ENCODE measurements around the gene DNAJC4.

The DNAJC4 gene

DNA sequence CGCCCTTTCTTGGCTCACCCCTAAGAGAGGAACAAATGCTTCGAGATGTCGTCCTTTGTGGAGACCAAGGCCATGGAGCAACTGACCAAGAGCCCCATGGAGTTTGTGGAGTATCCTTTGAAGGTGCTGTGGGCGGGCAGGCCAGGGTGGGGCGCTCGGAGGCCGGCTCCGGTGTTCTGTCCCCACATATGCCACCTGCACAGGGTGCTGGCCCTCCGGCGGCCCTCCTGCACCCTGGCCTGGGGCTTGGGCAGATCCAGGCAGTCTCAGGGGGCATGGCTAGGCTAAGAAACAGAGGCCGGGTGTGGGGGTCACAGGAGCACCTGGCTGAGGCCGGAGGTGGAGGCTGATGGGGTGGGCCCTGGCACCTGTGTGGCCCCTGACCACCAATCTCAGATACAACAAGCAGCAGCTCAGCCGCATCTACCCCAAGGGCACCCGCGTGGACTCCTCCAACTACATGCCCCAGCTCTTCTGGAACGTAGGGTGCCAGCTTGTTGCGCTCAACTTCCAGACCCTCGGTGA lies 31.3 kb downstream of the DNAJC4 start:
- no peak for DNase-seq

GRCh38 chr11:64262271-64263002 lies 32.1 kb downstream of the DNAJC4 start:
- no peak for DNase-seq

DNA sequence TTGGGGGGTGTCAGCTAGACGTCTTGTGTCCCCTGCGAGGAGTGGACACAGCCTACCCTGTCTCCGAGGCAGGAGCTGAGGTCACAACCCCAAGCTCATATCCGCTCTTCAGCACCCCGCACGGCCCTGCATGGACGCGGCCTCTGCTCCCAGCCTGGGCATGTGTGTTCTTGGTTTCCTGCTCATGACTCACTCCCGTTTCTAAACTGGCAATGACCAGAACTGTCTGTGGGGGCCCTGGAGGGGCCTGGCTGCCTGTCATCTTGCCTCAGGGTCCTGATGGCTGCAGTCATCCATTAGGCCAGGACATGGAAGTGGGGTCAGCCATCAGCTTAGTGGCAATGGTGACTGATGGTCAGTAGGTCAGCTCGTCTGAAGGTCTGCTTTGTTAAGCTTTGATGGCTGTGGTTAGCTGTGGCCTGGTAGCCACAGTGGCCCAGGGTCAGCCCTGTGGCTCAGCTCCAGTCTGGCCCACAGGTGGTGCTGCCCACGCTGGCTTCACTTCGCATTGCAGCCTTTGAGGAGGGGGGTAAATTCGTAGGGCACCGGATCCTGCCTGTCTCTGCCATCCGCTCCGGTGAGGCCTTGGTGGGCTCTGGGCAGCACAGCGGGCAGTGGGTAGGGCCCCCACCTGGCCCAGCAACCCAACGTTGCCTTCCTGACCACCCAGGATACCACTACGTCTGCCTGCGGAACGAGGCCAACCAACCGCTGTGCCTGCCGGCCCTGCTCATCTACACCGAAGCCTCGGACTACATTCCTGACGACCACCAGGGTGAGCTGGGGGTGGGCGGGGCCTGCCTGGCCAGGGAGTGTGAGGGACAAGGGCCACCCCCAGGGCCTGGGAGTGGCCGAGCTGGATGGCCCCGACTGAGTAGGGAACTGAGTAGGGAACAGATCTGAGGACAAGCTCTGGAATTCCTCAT lies 32.9 kb downstream of the DNAJC4 start:
- peak; percentile 21 to 25 for DNase-seq

- DNase-seq = no peak
Observed at GRCh38 chr11:64263947-64264317, 33.6 kb downstream of the DNAJC4 start.

DNA sequence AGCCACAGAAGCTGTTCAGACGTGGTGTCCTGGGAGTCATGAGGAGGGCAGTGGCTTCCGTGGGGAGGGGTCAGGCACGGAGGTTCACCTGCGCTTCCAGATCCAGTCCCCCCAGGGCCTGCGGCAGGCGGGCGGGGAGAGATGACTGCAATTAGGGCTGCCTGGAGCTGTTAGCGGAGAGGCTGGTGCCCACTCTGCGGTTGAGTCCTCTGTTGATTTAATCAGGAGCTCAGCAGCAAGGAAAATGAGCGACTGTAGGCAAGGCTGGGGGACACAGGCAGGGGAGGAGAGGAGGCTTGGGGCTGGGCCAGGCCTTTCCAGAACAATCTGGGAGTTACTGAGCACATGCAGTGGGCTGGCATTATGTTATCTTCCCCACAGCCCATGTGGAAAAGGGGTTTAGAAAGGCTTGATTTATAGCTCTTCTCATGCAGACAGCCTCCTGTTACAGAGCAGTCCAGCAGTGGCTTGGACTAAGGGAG lies 34.1 kb downstream of the DNAJC4 start:
- no peak for DNase-seq

DNA sequence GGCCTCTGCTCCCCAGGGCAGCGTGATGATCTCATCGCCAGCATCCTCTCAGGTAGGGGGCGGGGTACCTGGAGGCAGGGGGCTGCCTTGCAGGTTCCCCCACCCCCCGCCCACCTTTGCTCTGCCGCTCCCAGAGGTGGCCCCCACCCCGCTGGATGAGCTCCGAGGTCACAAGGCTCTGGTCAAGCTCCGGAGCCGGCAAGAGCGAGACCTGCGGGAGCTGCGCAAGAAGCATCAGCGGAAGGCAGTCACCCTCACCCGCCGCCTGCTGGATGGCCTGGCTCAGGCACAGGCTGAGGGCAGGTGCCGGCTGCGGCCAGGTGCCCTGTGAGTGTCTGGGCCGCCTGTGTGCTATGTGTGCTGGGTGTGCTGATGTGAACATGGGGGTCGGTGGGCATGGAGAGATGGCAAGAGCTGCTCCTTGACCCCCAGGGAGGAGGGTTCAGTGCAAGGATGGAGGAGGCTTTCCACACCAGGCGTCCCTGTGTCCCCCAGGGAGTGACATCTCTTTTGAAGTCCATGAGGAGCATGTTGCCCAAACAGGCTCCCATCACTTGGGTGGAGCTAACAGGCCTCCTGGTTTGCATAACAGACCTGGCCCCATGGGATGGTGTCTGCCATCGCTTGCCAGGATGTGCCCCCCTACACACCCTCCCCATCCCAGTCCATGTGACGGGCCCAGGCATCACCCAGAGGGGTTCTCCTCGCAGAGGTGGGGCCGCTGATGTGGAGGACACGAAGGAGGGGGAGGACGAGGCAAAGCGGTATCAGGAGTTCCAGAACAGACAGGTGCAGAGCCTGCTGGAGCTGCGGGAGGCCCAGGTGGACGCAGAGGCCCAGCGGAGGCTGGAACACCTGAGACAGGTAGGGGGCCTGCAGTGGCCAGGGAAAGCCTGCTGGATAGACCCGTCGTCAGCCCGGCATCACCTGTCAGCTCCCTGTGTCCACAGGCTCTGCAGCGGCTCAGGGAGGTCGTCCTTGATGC lies 35.1 kb downstream of the DNAJC4 start:
- no peak for DNase-seq

DNA sequence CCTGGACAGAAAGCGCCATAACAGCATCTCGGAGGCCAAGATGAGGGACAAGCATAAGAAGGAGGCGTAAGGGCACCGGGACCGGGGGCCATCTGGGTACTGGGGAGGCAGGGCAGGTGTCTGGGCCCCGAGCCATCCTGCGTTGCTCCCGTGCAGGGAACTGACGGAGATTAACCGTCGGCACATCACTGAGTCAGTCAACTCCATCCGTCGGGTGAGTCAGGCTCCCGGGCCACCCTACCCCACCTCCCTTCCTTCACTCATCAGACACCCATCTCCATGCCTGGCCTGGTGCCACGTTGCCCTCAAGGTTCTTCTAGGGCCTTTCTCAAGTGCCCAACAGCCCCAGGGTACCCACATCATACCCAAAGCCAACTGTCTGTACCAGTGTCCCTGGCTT lies 36.0 kb downstream of the DNAJC4 start:
- no peak for DNase-seq

- DNase-seq = no peak
Observed at GRCh38 chr11:64267207-64267945, 37.0 kb downstream of the DNAJC4 start.

DNA sequence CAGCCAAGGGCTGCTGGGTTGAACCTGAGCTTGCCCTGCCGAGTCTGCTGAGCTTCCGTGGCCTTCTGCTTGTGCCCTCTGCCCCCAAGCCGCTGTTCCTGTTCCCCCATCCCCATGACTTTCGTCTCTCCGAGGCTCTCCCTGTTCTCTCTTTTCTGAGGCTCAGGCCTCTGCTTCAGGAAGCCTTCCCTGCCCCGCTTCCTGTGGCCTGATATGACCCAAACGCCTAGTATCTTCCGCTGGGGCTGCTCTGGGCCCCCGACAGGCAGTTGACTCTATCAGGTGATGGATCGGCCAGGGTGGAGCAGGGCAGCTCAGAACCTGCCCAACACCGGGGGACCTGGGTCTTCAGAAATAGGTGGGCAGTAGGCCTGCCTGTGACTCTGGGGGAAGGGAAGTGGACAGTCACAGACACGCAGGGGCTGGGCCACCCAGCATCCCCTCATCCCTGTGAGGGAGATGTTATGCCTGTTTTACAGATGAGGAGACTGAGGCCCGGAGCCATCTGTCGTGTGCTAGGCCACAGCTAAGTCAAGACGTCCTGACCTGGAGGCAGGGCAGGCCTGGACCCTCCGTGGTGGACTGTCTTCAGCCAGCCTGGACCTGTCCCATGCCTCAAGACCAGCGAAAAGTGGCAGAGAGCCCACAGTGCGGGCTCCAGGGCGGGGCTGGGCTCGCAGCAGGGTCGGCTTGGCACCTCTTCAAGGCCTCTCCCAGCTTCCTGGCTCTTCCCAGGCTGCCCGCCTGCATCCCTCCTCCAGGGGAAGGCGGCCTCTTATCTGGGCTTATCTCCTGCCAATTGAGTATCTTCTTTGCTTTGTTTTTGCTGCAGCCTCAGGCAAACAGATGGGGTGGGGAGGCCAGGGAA lies 37.9 kb downstream of the DNAJC4 start:
- peak; percentile 58 to 76 for DNase-seq

DNA sequence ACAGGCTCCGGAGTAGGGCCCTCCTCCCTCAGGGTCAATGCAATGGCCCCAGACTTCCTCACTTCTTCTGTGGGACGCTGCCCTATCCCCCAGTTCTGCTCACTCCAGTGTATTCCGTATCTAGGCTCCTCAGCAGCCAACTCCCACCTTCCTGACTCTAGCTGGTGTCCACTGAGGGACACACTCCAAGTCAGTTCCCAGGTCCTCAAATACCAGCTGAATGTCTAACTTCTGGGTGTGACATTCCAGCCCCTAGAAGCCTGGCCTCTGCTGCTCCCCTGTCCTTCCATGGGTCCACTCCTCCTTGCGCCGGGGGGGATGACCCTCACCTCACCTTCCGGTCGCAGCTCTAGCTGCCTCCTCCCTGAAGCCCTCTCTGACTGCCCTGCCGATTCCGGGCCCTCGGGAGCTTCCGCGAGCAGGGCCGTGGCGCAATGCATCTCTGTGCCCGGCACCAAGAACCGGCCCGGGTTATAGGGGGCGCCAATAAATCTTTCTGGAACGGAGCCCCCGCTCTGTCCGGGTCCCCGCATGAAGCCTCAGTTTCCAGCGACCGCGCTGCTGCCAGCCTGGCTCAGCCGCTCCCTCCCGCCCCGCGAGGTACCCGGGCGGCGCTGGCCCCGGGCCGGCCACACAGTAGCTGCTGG lies 38.7 kb downstream of the DNAJC4 start:
- DNase-seq = peak; percentile 54 to 65

DNA sequence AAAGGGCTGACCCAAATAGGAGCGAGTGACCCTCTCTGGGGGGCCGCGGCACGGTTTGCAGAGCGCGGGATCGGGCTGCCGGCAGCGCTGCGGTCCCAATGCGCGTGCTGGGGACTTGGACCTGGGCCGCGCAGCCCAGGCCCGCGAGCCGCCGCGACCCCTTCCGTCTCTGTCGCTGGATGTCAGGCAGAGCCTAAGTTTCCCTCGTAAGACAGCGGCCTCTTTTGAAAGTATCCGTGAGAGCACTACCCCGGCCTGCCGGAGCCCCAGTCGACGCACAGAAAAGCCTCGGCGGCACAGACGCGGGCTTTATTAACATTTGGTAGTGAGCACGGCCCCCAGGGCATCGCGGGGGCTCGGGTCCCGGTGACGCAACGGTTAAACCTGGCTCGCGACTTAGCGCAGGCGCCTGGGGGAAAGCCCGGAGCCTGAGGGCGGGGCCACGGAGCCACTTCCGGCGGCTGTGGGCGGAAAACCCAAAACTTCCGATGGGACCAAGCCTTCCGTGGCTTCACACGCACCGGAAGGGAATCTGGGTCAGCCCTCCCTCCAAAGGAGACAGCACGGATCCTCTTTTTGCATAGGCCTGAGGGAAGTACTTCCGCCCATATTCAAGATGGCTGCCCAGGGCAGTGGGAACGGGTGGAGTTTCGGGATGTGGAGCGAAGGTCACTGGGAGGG lies 39.3 kb downstream of the DNAJC4 start:
- DNase-seq = peak; percentile 99

- no peak for DNase-seq
Observed at GRCh38 chr11:64275031-64275800, 44.9 kb downstream of the DNAJC4 start.

- no peak for DNase-seq
Observed at GRCh38 chr11:64275841-64276240, 45.5 kb downstream of the DNAJC4 start.

DNA sequence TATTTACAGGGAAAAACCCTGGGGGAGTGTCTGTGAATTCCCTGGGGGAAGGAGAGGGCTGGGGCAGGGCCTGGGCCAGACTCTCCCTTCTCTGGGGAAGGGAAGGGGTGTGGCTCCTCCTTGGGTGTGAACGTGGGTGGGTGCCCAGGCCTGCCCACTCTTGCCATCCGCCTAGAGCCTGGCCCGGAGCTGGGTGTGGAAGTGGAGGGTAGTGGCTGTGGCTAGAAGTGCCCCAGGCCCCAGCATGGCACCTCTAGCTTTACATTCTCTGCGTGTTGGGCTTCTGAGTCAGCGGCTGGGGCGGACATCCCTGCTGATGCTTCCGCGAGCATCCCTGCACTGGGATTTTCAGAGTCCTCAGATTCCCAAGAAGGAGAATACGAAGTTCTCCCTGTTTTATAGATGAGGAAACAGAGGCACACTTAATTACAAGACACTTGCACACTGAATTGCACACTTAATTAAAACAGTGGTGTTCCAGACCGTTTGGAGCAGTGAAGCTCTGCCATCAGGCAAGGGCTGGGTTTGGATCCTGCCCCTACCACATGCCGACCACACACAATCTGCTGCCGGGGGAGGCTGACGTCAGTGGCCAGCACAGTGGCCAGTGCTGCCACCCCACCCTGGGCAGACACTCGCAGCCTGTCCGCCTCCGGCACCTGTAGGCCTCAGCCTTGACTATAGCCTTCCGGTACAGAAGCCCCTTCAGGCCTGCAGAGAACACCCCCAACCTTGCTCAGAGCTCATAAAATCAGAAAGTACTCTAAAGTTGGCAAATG lies 46.5 kb downstream of the DNAJC4 start:
- no peak for DNase-seq

- no peak for DNase-seq
Observed at GRCh38 chr11:64278576-64279190, 48.3 kb downstream of the DNAJC4 start.

DNA sequence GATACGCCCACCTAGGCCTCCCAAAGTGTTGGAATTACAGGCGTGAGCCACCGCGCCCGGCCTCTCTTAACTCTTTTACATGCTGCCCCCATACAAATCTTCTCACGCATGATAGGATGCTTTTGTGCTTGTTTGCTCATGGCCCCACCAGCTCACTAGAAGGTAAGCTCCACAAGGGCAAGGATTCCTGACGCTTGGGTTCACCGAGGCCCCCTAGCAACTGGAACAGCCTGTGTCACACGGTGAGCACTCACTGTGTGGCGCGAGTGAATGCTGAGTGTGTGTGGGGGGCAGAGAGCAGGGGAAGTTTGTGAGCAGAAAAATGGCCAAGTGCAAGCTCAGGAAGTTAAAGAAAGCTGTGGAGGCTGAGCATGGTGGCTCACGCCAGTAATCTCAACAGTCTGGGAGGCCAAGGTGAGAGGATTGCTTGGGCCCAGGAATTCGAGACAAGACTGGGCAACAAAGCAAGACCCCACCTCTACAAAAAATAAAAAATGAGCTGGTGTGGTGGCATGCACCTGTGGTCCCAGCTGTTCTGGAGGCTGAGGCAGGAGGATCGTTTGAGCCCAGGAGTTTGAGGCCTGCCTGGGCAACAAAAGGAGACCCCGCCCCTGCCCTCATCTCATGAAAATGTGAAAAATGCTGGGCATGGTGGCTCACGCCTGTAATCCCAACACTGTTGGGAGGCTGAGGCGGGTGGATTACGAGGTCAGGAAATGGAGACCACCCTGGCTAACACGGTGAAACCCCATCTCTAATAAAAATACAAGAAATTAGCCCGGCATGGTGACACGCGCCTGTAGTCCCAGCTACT lies 51.8 kb downstream of the DNAJC4 start:
- no peak for DNase-seq

DNA sequence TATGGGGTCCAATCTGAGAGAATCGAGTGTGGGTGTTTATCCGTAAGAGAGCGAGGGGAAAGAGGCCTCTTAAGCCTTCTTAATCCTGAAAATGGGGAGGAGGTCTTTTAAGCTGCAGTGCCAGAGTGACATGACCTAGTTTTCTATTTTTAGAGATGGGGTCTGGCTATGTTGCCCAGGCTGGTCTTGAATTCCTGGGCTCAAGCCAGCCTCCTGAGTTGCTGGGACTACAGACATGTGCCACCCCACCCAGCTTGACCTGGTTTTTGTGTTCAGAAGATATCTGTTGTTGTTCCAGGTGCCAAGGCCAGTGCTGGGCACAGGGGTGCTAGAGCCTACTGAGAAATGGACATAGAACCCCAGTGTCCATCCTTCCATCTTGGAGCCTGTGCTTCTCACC lies 52.7 kb downstream of the DNAJC4 start:
- DNase-seq = no peak
